VCaP (cell line): ENCODE data around the gene INO80C.

Source experiments
- H3K27ac ChIP-seq: fragments of 450-650 bp; 2 replicates; pipeline ENCODE4 v1.5.1; 2017
- CTCF ChIP-seq: fragments of 450-650 bp; conservative IDR thresholded peaks from 2 replicates; pipeline ENCODE4 v1.5.1; 2017; ENCODE audit warnings: mild to moderate bottlenecking, moderate library complexity

INO80C gene

GRCh38 chr18:35481960-35482366 lies 15.8 kb downstream of the INO80C start:
- no peak for TF ChIP-seq CTCF
- H3K27ac ChIP-seq, result peak overlapping the region; percentile 75

- peak overlapping the region; percentile 75 for H3K27ac ChIP-seq
- TF ChIP-seq CTCF, result no peak
These were observed 17.7 kb downstream of the INO80C start for GRCh38 chr18:35479911-35480586.

GRCh38 chr18:35478520-35479435 lies 19.0 kb downstream of the INO80C start:
- no peak; the same call in 1 of the 2 replicates for TF ChIP-seq CTCF
- peak overlapping the region; percentile 75 for H3K27ac ChIP-seq

- peak overlapping the region; percentile 75 for H3K27ac ChIP-seq
- no peak for TF ChIP-seq CTCF
These were observed 19.8 kb downstream of the INO80C start for GRCh38 chr18:35477974-35478373.

- H3K27ac ChIP-seq, result peak overlapping the region; percentile 75
- no peak for TF ChIP-seq CTCF
These were observed 20.3 kb downstream of the INO80C start for GRCh38 chr18:35477497-35477896.

GRCh38 chr18:35474884-35475283 lies 22.9 kb downstream of the INO80C start:
- no peak overlapping the region for H3K27ac ChIP-seq
- TF ChIP-seq CTCF, result no peak

- no peak overlapping the region for H3K27ac ChIP-seq
- no peak for TF ChIP-seq CTCF
These were observed 24.2 kb downstream of the INO80C start for GRCh38 chr18:35473562-35473961.
